GM10248 (cell line): ENCODE measurements around the gene SERPINA3.

Experiments
- CTCF ChIA-PET: fragments of 300-600 bp; sonication (Branson Sonifier 250); formaldehyde crosslinking; extraction: SDS; loops from one replicate; lab custom pipeline; 2021; ENCODE audit warnings: antibody characterized with exemption; lab: Yijun Ruan, JAX
- POLR2A ChIA-PET: fragments of 350-650 bp; sonication (Branson Sonifier 250); formaldehyde crosslinking; extraction: SDS; loops from one replicate; lab custom pipeline; 2020; ENCODE audit warnings: antibody characterized with exemption; lab: Yijun Ruan, JAX
- DNase-seq: peaks from one replicate; pipeline ENCODE4 v3.0.0; 2012; ENCODE audit errors: extremely low spot score
- TF ChIP-seq, protein P1 (sequence below): IDR thresholded peaks from 2 replicates; pipeline ENCODE4 v1.5.1; 2012; ENCODE audit warnings: mild to moderate bottlenecking, low read depth; ENCODE audit errors: extremely low read depth, missing control alignments, control extremely low read depth

Gene SERPINA3

DNA sequence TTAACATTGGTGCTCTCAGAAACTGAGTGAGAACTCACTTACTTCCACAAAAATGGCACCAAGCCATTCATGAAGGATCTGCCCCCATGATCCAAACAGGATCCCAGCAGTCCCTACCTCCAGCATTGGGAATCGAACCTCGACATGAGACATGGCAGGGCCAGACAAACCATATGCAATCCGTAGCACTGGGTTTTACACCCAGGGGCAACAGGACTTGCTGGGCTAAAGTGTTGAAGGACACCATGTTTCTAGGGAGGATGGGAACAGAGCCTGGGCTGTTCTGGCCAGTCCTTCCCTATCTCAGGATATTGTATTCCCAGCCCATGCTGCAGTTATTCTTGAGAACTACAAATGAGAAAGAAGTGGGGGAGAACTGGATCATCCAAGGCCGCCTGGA is 36.6 kb downstream of the SERPINA3 start:
- ChIA-PET CTCF (no interaction called here), POLR2A (no interaction called here)
- DNase-seq: no peak
- TF ChIP-seq, protein P1, sequence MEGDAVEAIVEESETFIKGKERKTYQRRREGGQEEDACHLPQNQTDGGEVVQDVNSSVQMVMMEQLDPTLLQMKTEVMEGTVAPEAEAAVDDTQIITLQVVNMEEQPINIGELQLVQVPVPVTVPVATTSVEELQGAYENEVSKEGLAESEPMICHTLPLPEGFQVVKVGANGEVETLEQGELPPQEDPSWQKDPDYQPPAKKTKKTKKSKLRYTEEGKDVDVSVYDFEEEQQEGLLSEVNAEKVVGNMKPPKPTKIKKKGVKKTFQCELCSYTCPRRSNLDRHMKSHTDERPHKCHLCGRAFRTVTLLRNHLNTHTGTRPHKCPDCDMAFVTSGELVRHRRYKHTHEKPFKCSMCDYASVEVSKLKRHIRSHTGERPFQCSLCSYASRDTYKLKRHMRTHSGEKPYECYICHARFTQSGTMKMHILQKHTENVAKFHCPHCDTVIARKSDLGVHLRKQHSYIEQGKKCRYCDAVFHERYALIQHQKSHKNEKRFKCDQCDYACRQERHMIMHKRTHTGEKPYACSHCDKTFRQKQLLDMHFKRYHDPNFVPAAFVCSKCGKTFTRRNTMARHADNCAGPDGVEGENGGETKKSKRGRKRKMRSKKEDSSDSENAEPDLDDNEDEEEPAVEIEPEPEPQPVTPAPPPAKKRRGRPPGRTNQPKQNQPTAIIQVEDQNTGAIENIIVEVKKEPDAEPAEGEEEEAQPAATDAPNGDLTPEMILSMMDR: no peak

DNA sequence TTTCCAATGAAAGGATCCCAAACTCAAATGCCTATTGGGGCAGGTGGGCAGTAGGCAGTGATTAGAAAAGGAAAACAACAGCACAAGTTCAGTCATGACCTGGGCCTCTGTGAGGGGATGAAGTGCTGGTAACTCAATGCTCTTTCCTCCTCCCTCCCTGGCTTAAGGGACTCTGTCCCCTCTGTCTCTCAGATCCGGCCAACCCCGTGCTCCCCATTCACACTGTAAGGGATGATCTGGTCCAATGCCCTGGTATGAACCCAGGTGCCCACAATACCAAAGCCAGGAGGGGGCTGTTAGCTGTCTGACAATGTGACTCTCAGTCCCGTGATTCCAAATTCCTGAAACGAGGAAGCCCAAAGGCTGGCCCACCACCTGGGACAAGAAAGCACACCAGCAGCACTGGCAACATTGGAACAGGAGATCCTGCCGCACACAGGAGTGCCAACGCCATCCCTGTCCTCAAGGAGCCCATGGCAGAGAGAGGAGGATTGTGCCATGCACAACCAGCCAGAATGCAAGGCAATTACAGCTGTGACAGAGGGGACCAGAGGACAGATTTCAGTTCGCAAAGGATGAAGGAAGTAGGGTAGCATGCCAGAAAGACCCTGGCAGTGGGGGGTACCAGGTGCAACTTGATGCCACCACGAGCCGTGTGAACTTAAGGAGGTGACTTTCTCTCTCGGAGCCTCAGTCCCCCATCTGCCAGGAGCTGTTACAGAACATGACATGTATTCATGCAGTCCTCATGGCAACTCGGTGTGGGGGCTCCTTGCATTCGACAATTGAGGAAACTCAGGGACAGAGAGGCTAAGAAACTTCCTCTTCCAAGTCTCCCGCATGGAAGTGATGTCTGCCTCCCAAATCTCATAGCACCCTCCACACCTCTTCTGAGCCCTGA is 37.6 kb downstream of the SERPINA3 start:
- POLR2A ChIA-PET: no interaction called here
- TF ChIP-seq, protein P1: no peak
- CTCF ChIA-PET: no interaction called here

DNA sequence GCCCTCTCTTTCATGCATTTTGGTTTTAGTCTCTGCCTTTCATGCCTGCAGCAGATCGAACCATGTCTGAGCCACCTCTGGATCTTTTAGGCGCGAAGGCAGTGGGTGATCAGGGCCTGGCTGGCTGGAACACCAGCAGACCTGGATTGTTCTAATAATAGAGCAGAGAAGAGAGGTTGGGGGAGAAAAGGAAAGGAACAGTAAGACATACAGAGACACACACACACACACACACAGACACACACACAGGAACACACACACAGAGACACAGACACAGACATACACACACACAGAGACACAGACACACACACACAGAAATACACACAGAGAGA is 38.2 kb downstream of the SERPINA3 start:
- DNase-seq: no peak
- POLR2A ChIA-PET: no interaction called here
- CTCF ChIA-PET: no interaction called here
- TF ChIP-seq, protein P1: no peak

More for the DNA sequence above, 37.6 kb downstream of the SERPINA3 start:
- no peak for DNase-seq

DNA sequence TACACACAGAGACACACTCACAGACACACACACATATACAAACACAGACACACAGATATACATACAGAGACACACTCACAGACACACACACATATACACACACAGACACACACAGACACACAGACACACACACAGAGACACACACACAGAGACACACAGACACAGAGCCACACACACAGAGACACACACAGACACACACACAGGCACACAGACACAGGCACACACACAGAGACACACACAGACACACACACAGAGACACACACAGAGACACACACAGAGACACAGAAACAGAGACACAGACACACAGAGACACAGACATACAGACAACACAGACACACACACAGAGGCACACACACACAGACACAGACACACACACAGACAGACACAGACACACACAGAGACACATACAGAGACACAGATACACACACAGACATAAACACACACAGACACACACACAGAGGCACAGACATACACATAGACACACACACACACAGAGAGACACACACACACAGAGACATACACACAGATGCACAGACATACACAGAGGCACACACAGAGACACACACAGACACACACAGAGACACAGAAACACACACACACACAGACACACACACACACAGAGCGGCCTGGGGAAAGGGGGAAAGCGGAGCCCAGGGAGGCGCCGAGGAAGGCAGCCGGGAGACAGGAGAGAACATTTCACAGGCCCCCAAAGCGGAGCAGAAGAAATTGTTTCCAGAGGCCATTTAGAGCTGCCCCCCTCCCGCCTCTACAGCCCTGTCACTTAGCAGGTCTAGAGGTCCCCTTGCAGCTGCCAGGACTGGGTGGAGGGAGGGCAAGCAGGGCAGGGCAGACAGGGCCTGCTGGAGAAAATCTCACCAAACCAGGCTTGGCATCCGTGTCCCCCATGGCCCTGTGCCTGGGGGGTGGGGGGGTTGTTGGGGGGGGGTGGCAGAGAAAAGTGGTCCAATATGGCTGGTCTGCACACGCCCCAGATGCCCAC is 38.9 kb downstream of the SERPINA3 start:
- CTCF ChIA-PET: no interaction called here
- POLR2A ChIA-PET: no interaction called here
- TF ChIP-seq, protein P1: no peak
- DNase-seq: no peak

GRCh38 chr14:94653321-94653720 is 41.1 kb downstream of the SERPINA3 start:
- POLR2A ChIA-PET: no interaction called here
- no peak for DNase-seq
- TF ChIP-seq, protein P1: no peak
- CTCF ChIA-PET: no interaction called here

DNA sequence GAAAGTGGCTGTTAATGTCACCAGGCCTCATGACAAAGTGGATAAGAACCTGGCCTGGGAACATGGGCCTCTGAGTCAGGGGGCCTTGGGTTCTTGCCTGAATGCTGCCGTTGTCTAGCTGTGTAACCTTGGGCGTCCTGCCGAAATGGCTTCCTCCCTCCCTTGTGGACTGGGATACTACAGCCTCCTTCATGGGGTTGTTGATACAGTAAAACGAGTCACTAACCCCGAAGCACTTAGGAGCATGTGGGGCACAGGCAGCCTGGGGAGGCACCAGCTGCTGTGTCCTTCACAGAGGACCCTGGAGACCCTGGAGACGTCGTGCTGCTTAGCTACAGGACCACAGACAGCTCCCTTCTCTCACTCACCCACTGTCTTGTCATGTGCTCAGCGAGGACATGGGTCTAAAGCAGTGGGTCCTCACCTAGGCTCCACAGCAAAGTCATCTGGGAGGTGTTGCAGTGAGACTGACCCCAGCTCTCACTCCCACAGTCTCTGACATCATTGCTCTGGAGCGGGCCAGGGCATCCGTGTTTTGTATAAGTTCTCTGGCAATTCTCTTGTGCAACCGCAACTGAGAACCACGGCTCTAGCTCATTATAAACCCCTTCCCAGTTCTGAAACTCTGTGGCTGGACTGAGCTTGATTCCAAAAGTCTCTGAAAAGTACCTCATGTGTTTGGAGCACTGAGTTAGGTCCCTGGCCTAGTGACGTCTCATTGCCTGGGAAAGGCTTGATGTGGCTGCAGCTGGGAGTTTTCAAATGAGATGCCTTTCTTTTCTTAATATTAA is 42.1 kb downstream of the SERPINA3 start:
- TF ChIP-seq, protein P1: no peak
- POLR2A ChIA-PET: no interaction called here
- CTCF ChIA-PET: no interaction called here
- DNase-seq: no peak
